Liver (tissue), 9 donors: ENCODE data around the gene DGCR2. TPM values are rescaled to one million over a fixed set of nuclear protein-coding genes. Genes with fewer than 3 reads are reported as not detected.

Source experiments
- DNase-seq: peaks from one replicate; pipeline ENCODE4 v3.0.0-alpha.2; 2017; ENCODE audit warnings: low spot score
- H3K27ac ChIP-seq, 2 donors: one replicate each; pipeline ENCODE4 v1.7.0; 2013; ENCODE audit warnings: inconsistent platforms in 2 of 2, low read length in 2 of 2, control low read depth in 1 of 2, low read depth in 1 of 2, mild to moderate bottlenecking in 1 of 2
- H3K27me3 ChIP-seq, 4 donors: one replicate each; pipeline versions ENCODE4 v1.6.1 to v1.7.0; 2013; ENCODE audit warnings: low read length in 3 of 4, inconsistent platforms in 1 of 4, mild to moderate bottlenecking in 1 of 4, moderate library complexity in 1 of 4; ENCODE audit not compliant: control insufficient read depth in 4 of 4, insufficient read depth in 4 of 4
- H3K36me3 ChIP-seq, 4 donors: one replicate each; pipeline versions ENCODE4 v1.6.1 to v1.7.0; 2013; ENCODE audit warnings: low read length in 3 of 4, mild to moderate bottlenecking in 3 of 4, low read depth in 1 of 4, moderate library complexity in 1 of 4; ENCODE audit not compliant: control insufficient read depth in 4 of 4, insufficient read depth in 3 of 4
- H3K4me1 ChIP-seq, 4 donors: one replicate each; pipeline versions ENCODE4 v1.6.1 to v1.7.0; 2013; ENCODE audit warnings: low read length in 3 of 4, mild to moderate bottlenecking in 3 of 4, moderate library complexity in 1 of 4; ENCODE audit not compliant: control insufficient read depth in 4 of 4, insufficient read depth in 4 of 4
- H3K4me3 ChIP-seq, 3 donors: one replicate each; pipeline versions ENCODE4 v1.6.1 to v1.7.0; 2013; ENCODE audit warnings: low read length in 3 of 3, control low read depth in 1 of 3, low read depth in 1 of 3, mild to moderate bottlenecking in 1 of 3
- H3K9ac ChIP-seq, 2 donors: one replicate each; pipeline ENCODE4 v1.7.0; 2013; ENCODE audit warnings: low read length in 2 of 2, mild to moderate bottlenecking in 2 of 2, moderate library complexity in 2 of 2, control low read depth in 1 of 2, low read depth in 1 of 2
- H3K9me3 ChIP-seq, 4 donors: one replicate each; pipeline versions ENCODE4 v1.6.1 to v1.7.0; 2013; ENCODE audit warnings: low read length in 3 of 4; ENCODE audit not compliant: control insufficient read depth in 4 of 4
- ATF3 ChIP-seq: IDR thresholded peaks from 2 replicates; pipeline ENCODE4 v1.6.1; 2016; ENCODE audit warnings: antibody characterized with exemption
- CTCF ChIP-seq: fragments of 150-350 bp; IDR thresholded peaks from 2 replicates; pipeline ENCODE4 v1.5.1; 2017; ENCODE audit warnings: improper control_type of control experiment, low read depth, low read length; ENCODE audit not compliant: missing input control
- EGR1 ChIP-seq, 2 donors: IDR thresholded peaks; 2 replicates each; pipeline ENCODE4 v1.6.1; 2016 to 2018; ENCODE audit warnings: antibody characterized with exemption in 2 of 2, low read depth in 2 of 2
- FOXA1 ChIP-seq: IDR thresholded peaks from 2 replicates; pipeline ENCODE4 v1.6.1; 2016; ENCODE audit warnings: antibody characterized with exemption
- FOXA2 ChIP-seq: IDR thresholded peaks from 2 replicates; pipeline ENCODE4 v1.6.1; 2016; ENCODE audit warnings: antibody characterized with exemption
- HNF4A ChIP-seq, 2 donors: conservative IDR thresholded peaks; 2 replicates each; pipeline ENCODE4 v1.6.1; 2016; ENCODE audit warnings: antibody characterized with exemption in 2 of 2, mild to moderate bottlenecking in 2 of 2
- HNF4G ChIP-seq: IDR thresholded peaks from 2 replicates; pipeline ENCODE4 v1.6.1; 2016; ENCODE audit warnings: antibody characterized with exemption
- JUND ChIP-seq, 2 donors: IDR thresholded peaks; 2 replicates each; pipeline ENCODE4 v1.6.1; 2016; ENCODE audit warnings: antibody characterized with exemption in 2 of 2
- MAX ChIP-seq: IDR thresholded peaks from 2 replicates; pipeline ENCODE4 v1.6.1; 2016; ENCODE audit warnings: antibody characterized with exemption
- NR2F2 ChIP-seq: IDR thresholded peaks from 2 replicates; pipeline ENCODE4 v1.6.1; 2016; ENCODE audit warnings: antibody characterized with exemption
- RAD21 ChIP-seq, 2 donors: IDR thresholded peaks; 2 replicates each; pipeline ENCODE4 v1.6.1; 2016; ENCODE audit warnings: antibody characterized with exemption in 2 of 2, mild to moderate bottlenecking in 2 of 2
- REST ChIP-seq: IDR thresholded peaks from 2 replicates; pipeline ENCODE4 v1.6.1; 2016; ENCODE audit warnings: antibody characterized with exemption, mild to moderate bottlenecking
- RXRA ChIP-seq, 2 donors: IDR thresholded peaks; 2 replicates each; pipeline ENCODE4 v1.6.1; 2017 to 2018; ENCODE audit warnings: antibody characterized with exemption in 2 of 2, mild to moderate bottlenecking in 1 of 2
- SP1 ChIP-seq: IDR thresholded peaks from 2 replicates; pipeline ENCODE4 v1.6.1; 2018; ENCODE audit warnings: antibody characterized with exemption, mild to moderate bottlenecking
- TAF1 ChIP-seq: conservative IDR thresholded peaks from 2 replicates; pipeline ENCODE4 v1.6.1; 2016; ENCODE audit warnings: antibody characterized with exemption, mild to moderate bottlenecking
- YY1 ChIP-seq: IDR thresholded peaks from 2 replicates; pipeline ENCODE4 v1.6.1; 2016; ENCODE audit warnings: antibody characterized with exemption, mild to moderate bottlenecking
- ZBTB33 ChIP-seq: IDR thresholded peaks from 2 replicates; pipeline ENCODE4 v1.6.1; 2016; ENCODE audit warnings: antibody characterized with exemption
- WGBS: extraction: QIAGEN DNeasy Blood & Tissue Kit; methylation state at CpG from one replicate; pipeline ENCODE4 v1.1.7; 2013; 5-methylcytosine and 5-hydroxymethylcytosine counted together
- polyA plus RNA-seq, 2 donors: library from polyadenylated mRNA; stranded (reverse) in 1 of 2; unstranded in 1 of 2; fragments of 200-250 nt in 1 of 2; fragments of >200 nt in 1 of 2; fragmentation: Nextera tagmentation in 1 of 2; extraction: Ambion mirVana in 1 of 2; gene quantifications; one replicate each; pipeline versions ENCODE4 v1.2.1 to v1.2.3, GENCODE V29; 2013 to 2015
- total RNA-seq, 2 donors: library from RNA; depleted of rRNA; stranded (reverse); fragments of >200 nt; gene quantifications; one replicate each; pipeline ENCODE4 v1.2.3, GENCODE V29; 2014
- donor health status: healthy.
- donor health status: healthy.
- donor health status: healthy.
- donor health status: healthy.
- donor health status: healthy.

The DGCR2 gene
- total and polyA plus RNA-seq, 4 donors: 11.2 to 30.0 (median 21.1) TPM

GRCh38 chr22:19137384-19138216 lies 15.4 kb upstream of the DGCR2 start (continued):
- no peak for TF ChIP-seq CTCF
- TF ChIP-seq FOXA1: no peak
- no peak for TF ChIP-seq RAD21 (IDR thresholded peaks at IDR 0.05)
- no peak for TF ChIP-seq HNF4G
- no peak for TF ChIP-seq FOXA2
- TF ChIP-seq JUND (IDR thresholded peaks at IDR 0.05): no peak
- TF ChIP-seq SP1: no peak
- TF ChIP-seq NR2F2: no peak

GRCh38 chr22:19136915-19137314 lies 14.7 kb upstream of the DGCR2 start:
- 97% methylated on average over 10 of the region's 10 CpGs for WGBS
- Histone ChIP-seq H3K27ac (no peak overlapping the region), H3K9me3 (no peaks in the 10 kb centered on the region), H3K4me3 (no peak overlapping the region), H3K9ac (no peak overlapping the region), H3K36me3 (peaks cover 11 to 76% (median 37%) of the 10 kb centered on the region in 4 donors), H3K27me3 (no peaks in the 10 kb centered on the region), H3K4me1 (no peaks in the 10 kb centered on the region)
- TF ChIP-seq EGR1 (IDR thresholded peaks at IDR 0.05; ENCODE audit: low read depth in 2 of 2) (no peak), NR2F2 (no peak), ZBTB33 (no peak), RXRA (IDR thresholded peaks at IDR 0.05) (no peak), HNF4A (conservative IDR thresholded peaks at IDR 0.05) (no peak), HNF4G (no peak), TAF1 (no peak), ATF3 (no peak), SP1 (no peak), RAD21 (IDR thresholded peaks at IDR 0.05) (no peak), FOXA1 (no peak), FOXA2 (no peak), CTCF (no peak), MAX (no peak), YY1 (no peak), REST (no peak), JUND (IDR thresholded peaks at IDR 0.05) (no peak)
- no peak for DNase-seq
